ENCODE results near the gene PHF2.

The PHF2 gene

DNA sequence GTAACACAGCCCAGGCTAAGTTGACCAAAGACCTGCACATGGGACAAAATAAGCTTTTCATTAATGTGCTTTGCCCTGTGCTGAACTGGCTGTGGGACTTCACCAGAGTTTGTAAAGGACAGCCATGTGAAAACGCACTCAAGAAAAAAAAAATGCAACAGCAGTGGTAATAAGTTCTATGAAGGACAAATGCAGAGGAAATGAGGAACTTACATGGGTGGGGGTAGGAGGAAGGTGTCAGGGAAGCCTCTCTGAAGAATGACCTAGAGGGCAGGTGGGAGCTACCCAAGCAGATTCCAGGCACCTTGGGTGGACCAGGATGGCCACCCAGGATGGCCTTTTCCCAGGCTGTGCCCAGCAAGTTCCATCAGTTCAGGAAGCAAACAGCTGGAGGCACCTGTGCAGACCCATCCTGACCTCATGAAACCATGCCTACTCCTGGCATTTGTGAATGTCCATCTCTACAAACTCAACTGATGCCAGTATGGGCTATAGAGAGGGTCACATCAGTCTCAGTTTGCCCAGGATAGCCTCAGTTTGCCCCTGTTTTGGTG lies 6.7 kb upstream of the PHF2 start:
- no peak for DNase-seq

DNA sequence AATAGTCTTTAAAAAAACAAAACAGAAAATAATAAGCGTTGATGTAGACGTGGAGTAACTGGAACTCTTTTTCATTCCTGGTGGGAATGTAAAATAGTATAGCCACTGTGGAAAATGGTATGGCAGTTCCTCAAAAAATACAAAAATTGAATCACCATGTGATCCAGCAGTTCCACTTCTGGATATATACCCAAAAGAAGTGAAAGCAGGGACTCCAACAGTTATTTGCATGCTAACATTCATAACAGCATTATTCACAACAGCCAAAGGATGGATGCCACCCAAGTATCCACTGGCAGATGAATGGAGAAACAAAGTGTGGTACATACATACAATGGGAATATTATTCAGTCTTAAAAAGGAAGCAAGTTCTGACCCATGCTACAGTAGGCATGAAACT lies 4.2 kb upstream of the PHF2 start:
- DNase-seq, result no peak

DNA sequence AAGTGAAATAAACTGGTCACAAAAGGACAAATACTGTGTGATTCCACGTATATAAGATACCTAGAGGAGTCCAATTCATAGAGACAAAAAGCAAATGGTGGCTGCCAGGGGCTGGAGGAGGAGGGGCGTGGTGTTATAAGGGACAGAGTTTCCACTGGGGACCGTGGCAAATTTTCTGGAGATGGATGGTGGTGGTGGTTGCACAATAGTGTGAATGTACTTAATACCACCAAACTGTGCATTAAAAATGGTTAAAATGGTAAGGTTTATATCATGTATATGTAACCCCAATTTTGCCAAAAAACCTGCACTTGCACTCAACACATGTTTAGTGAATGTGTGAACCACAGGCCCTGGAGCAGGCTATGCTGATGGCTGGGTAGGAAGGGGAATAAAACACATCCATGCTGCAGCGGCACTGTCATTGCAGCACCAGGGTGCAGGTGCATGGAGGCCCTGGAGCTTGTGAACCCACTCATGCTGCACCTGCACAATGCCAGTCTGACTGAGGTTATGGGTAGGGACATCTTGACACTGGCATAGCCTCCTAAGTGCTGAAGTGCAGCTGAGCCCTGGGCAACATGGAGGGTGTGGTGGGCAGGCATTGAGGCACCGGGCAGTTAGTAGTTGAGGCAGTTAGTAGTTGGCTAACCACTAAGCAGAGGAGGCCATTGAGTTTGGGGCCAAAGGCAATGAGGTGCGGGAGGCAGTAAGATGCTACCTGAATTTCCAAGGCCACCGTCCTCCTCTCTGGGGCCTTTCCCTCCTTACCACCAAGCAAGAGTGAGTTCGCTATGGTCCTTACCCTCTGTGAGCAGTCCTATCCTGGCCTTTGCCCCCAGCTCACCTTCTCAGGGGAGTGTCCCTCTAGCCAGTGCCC lies 3.5 kb upstream of the PHF2 start:
- no peak for DNase-seq

DNA sequence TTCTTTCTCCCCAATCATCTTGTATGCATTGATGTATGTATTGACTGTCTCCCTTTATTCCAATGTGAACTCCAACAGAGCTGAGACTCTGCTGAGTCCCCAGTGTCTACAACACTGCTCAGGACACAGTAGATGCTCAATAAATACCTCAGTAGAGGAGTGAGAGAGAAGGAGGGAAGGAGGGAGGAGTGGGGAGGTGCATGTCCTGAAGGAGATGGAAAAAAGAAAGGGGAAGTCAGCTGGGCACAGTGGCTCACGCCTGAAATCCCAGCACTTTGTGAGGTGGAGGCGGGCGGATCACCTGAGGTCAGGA lies 2.9 kb upstream of the PHF2 start:
- DNase-seq, result no peak

DNA sequence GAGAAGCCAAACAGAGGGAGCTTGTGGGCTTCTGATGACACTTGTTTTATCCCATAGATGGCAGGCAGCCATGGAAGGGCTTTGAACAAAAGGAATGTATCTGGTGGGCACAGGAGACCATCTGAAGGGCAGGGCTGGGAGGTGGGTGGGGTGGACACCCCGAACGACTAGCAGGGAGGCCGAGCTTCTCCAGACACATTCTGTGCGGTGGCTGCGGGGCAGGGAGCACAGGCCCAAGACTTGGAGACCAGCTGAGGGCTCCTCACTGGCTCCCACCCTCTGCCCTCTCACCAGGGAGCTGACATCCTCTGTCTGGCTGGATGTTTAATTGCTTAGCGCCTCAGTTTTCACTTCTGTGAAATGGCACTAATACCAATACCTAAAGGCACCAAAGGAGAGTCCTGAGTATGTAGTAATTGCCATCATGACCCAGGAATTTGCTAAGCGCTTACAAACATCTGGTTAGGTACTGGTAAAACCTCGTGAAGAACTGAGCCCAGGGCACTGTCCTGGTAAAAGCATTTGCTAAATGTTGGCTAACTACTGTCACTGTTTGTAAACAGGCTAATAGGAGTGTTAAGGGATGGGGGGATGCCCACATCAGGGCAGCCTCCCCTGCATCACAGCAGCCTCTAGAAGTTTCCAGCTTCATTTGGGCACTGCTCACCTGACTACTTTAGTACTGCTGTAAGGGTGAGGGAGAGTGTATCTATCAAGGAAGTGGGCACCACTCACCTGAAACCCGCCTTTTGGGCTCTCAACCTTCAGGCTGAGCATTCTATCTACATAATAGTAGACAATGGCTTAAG lies 2.1 kb upstream of the PHF2 start:
- no peak for DNase-seq

DNA sequence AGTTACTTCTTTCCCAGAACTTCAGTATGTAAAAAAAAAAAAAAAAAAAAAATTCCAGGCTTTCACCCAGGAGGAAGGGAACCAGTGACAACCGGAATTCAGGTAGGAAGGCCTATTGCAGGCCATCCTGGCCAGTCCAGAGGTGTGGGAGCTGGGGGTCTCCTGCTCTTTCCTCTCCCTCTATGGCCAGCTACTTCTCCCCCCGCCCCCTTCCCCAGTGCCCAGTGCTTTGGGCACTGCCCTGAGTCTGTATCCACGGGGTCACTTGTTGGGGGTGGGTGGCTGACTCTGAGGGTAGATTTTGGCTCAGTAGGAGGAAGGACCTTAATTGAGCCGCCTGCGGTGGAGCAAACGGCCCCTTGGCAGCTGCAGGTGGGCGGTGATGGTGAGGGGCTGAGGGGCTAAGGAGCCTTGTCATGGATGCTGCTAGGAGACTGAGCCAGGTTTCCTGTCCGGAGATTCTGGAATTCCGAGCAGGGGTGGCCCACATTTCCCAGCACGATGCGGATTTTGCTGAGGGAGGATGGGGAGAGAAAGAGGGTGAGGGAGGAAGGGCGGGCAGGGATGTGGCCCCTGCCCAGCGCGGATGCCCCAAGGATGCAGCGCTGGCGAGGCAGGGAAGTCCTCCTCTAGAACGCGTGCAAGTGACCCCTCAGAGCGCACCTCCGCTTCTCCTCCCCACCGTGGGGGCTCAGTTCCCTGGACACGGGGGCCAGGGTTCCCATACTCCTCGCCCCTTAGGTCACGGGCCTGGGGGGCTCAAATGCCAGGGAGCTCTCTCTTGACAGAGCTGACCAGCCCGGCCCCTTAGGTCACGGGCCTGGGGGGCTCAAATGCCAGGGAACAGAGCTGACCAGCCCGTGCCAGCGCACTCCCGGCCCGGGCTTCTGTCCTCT lies 1.2 kb upstream of the PHF2 start:
- DNase-seq, result no peak

DNA sequence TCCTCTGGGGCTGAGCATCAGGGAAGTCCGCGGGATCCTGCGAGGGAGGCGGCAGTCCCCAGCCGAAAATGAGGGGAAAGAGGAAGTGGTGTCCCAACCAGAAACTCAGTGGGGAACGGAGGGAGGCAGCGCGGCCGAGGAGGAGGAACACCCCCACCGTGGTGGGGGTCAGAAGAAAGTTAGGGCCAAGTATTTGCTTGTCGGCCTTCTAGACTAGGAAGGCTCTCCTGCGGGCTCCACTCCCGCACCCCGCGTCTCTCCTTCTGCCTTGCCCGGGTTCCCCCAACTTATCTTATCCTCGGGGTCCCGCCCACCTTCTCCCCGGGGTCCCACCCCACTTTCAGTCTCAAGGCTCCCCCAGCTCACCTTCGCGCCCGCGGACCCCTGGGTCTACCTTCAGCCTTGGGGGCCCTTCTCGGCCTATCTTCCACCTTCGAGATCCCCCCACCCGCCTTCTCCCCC lies 557 bp upstream of the PHF2 start:
- no peak for DNase-seq

DNA sequence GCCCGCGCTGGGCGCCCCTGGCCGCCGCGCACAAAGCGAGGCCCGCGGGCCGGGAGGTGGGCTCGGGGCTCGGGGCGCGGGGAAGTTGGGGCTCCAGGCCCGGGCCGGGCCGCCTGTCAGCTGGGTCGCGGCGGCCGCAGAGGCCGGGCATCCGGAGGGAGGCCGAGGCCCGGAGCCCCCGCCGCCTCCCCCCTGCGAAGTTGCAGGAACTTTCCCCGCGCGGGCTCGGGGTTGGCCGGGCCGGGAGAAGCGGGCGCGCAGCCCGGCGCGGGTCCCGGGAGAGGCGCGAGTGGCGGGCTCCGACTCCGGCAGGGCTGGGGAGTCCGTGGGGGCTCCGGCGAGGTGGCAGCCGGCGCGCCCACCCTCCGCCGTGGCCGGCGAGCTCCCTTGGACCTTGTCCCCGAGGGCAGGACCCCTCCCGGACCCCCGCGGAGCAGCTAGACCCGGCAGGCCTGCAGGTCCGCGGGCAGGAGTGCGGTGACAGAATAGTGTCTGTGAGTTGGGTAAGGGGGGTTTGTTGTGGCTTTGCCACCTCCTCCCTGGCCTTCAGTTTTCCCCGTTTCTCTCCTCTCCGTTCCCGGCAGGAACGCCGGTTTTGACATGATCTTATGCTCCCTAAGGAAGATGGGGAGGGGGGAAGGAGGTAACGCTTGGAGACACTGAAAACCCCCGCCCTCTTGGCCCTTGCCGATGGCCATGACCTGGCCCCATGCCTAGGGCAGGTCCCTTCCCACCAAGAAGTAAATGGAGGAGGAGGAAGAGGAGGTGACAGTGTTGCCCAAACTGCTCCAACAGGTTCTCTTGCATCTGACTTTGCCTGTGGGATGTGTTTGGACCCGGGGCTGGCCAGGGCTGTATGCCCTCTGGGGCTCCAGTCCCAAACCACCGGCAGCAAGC lies 942 bp downstream of the PHF2 start:
- DNase-seq, result no peak

DNA sequence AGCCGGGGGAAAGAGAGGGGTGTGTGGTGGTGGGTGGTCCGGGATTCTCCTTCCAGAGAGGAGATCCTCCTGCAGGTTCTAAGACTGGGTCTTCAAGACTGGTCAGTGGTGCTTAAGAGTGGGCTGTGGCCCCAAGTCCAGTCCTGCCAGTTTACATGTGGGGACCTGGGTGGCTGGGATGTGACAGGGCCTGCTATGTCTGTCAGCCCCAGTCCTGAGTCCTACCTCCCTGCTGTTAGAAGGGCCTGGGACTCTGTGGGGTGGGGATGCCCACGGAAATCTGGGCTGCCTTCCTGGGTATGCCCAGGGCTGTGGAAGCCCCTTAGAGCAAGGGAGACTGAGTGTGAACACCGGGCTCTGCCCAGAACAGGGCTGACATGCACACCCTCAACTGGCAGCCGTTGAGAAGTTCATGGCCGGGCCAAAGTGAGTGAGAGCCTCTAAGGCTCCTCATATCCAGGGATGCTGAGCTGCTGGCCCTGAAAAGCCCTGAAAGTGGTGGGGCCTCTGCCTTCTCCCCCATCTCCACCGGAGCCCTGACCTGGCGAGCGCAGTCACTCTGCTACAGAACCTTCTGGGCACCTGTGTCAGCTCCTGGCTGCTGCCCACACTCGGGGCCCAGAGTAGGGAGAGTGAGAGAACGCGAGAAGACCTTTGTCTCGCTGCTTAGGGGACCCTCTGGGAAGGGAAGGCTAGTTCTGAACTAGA lies 1.7 kb downstream of the PHF2 start:
- DNase-seq, result no peak

DNA sequence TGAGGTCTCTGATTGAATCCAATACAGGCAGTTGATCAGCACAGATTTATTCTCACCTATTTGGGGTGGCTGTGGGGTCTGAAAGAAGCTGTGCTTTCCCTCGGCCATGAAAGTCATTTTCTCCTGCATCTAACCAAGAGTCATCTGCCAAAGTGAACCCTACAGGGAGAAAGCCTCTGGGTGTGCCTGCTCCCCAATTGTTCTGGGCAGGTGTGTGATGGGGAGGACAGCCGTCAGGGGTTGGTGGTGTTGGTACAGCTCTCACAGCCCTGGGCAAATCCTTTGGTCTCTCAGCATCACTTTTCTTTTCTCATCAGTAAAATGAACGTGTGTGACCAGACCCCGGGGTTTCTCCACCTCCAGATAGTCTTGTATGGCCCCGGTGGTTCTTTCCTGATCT lies 2.5 kb downstream of the PHF2 start:
- no peak for DNase-seq

DNA sequence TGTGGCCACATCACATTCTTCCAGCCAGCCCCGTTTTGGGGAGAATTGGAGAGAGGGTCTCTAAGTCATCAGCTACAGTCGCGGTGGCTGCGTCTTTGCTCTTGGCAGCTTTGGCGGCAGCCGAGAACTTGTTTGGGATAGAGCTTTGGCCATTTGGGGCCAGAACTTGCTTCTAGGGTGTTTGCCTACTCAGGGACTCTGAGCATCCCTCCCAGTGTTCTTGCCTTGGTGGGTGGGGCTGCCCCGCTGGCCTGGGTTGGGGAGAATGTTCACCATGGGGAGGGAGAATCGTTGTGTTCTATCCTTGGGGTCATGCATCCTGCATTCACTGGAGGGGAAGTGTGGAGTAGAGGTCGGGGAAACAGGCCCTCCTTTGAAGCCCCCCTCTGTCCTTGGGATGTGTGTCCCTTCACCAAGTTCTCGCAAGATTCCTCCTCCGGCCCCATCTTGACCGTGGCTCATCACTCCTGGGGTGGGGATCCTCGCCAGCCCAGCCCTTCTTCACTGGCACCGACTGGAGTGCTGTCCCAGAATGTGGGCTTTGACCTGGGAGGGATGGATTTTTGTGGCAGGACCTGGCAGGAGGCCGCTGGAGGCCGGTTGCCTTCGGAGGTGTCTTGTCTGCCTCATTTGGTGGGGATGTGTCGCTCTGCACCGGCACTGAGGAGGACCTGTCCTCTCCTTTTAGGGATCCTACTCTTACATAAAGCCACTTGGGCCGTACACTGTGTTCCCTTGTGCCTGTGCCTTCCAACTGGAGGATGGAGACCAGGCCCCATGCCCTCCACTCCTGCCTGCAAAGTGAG lies 3.5 kb downstream of the PHF2 start:
- no peak for DNase-seq

DNA sequence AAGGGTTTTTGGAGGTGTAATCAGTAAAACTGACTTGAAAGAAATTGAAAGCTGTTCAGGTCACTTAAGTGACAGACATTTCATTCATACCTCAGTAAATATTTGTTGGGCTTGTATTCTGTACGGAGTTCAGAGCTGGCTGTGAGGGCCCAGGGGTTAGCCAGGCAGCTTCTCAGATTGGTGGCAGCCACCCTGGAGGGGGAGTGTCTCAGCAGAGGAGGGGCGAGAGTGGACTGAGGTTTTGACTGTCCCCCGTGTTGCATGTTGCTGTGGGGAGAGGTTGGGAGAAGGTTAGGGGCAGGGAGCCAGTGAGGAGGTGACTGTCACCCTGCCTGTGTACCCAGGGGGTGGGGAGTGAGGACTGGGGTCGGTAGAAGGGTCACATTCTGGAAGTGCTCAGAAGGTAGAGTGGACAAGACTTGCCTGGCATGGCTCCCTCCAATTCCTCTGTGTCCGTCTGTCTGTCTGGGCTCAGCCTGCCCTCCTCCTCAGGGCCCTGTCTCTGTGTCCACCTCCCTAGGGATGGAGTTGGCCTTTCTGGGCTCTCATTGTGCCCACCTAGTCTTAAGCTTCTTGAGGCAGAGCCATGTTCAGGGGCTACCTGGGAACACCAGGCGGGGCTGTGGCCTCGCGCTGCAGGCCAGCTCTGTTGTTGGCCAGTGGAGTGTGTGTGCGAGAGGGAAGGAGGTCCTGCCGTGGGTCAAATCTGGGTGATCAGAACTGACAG lies 4.4 kb downstream of the PHF2 start:
- DNase-seq, result no peak

DNA sequence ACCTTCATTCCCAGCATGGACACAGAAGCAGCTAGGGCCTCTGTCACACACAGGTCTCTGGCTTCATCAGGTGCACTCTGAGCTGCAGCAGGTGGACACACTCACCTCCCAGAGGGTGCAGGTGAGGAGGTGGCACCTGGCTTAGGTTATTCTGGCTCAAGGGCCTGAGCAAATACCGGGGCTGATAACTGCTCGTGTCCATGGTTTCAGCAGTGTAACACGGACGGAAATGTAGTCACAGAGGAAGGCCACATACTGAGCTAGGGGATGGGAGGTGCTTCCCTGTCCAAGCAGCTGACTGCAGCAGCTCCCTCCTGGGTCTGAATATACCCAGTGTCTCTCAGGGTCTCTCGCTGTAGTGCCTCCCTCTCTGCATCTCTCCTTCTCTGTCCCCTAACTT lies 5.7 kb downstream of the PHF2 start:
- peak; percentile 97 for DNase-seq

DNA sequence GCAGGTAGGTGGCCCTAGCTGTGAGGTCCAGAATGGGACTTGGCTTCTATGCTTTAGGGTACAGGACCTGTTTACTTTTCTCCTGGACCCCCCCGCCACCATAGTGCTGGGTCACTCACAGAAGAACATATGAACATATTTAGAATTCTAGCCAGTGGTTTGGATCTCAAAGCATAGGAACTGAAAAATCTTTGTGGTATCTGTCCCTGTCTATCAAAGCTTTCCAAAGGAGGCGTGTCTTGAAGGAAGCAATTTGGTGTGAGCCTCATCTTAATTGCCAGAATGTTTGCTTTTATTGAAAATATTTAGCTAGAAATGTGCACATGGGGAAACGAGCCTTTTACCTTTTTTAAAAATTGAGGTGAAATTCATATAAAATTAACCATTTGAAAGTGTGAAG lies 6.2 kb downstream of the PHF2 start:
- DNase-seq, result no peak

DNA sequence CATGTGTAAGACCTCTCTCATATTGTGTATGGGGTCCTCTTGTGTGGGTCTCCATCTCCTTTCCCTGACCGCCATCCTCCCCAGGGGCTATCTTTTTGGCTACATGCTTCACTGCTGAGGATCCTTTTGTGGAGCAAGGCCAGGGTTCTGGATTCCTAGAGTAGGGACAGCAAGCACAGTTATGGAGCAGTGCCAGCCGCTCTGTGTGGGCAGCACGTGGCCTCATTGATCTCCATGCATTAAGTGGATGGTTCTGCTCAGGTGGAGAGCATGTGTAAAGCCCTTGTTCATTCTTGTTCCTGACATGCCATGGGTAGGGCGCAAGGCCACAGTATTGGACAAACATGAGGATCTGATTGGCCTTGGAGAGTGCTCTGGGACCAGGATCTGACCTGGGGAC lies 8.9 kb downstream of the PHF2 start:
- DNase-seq, result no peak

DNA sequence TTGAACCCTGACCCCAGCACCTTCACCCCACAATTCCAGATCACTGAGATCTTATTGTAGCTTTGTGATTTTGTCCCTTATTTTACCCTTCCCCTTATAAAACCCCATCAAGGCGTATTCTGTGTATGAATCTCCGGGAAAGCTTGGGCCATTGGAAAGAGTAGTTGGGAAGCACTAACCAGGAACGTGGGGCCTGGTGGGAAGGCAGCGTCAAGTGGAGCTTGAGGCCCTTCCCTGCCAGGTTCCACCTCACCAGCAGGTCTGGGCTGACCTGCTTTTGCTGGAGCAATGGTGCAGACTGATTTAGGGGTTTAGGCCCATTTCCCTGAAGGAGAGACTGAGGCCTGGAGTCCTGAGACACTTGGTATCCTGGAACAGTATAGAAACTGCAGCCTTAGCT lies 9.3 kb downstream of the PHF2 start:
- no peak for DNase-seq

DNA sequence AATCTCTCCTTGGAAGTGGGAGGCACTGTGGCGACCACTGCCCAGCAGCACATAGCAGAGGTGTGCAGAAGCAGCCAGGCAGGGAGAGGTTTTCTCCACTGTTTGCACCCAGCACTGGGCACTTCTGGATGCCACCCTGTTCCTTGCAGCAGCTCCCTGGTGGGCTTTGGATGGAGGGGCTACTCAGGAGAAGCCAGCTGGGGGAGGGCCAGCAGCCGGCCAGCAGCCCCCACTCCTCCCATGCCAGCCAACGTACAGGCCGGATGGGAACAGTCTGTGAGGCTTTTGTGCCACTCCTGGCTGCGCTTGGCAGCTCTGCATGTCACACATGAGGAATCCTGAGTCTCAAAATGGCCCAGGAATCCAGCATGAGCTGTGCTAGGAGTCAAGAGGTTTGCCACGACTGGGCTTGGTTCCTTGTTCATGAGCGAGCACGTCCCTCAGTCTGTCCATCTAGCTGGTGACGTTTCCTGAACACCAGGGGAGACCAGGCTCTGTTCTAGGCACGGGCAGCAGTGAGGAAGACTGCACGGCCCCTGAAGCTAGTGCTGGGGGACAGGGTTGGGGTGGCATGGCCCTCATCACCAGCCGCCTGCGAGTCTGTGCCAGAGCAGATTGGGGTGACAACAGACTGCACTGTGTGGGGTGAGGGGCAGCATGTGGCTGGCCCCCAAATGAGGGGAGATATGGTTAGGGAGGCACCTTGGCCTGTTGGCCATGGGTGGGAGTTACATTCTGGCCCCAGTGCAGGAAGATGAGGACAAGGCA lies 10.1 kb downstream of the PHF2 start:
- no peak for DNase-seq

DNA sequence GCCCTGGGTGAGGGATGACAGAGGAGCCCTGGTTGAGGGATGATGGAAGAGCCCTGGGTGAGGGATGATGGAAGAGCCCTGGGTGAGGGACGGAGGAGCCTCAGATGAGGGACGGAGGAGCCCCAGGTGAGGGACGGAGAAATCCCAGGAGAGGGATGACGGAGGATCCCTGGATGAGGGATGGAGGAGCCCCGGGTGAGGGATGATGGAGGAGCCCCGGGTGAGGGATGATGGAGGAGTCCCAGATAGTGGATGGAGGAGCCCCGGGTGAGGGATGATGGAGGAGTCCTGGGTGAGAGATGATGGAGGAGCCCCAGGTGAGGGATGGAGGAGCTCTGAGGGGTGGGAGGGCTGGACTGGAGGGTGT lies 10.9 kb downstream of the PHF2 start:
- DNase-seq, result no peak

All from DMS153 (cell line).